Urinary bladder (tissue), 4 donors: Measurements from ENCODE around the gene FOXJ2. TPM values are rescaled to one million over a fixed set of nuclear protein-coding genes. Genes with fewer than 3 reads are reported as not detected.
"Not testable (repeated sequence)": the region's sequence is repeated elsewhere in the genome, so short reads cannot be mapped to it uniquely, and the experiment has no call there.

Experiments used
- DNase-seq: peaks from one replicate; pipeline ENCODE4 v3.0.0-alpha.2; 2015; ENCODE audit errors: extremely low spot score
- H3K27ac ChIP-seq: one replicate; pipeline ENCODE4 v1.5.1; 2013; ENCODE audit warnings: low read depth, mild to moderate bottlenecking, moderate library complexity
- H3K36me3 ChIP-seq: one replicate; pipeline ENCODE4 v1.6.1; 2013; ENCODE audit warnings: mild to moderate bottlenecking, moderate library complexity; ENCODE audit not compliant: insufficient read depth
- H3K4me1 ChIP-seq: one replicate; pipeline ENCODE4 v1.6.1; 2013; ENCODE audit warnings: mild to moderate bottlenecking, moderate library complexity; ENCODE audit not compliant: insufficient read depth
- H3K4me3 ChIP-seq: one replicate; pipeline ENCODE4 v1.5.1; 2013; ENCODE audit warnings: low read depth, low read length
- WGBS: extraction: QIAGEN DNeasy Blood & Tissue Kit; methylation state at CpG from one replicate; pipeline ENCODE4 v1.1.7; 2013; 5-methylcytosine and 5-hydroxymethylcytosine counted together
- polyA plus RNA-seq: library from polyadenylated mRNA; stranded (reverse); fragments of 200-250 nt; gene quantifications from one replicate; pipeline ENCODE4 v1.2.3, GENCODE V29; 2013
- total RNA-seq: library from RNA; depleted of rRNA; stranded (reverse); fragments of >200 nt; gene quantifications from one replicate; pipeline ENCODE4 v1.2.3, GENCODE V29; 2014
- donor health status: healthy with polysubstance abuse.
- donor health status: healthy.

The FOXJ2 gene
- total and polyA plus RNA-seq, 2 donors, result 11.2 to 21.5 TPM

- no peaks in the 10 kb centered on the region for H3K4me1 ChIP-seq
- H3K36me3 ChIP-seq, result no peaks in the 10 kb centered on the region
- 64% methylated on average over 7 of the region's 7 CpGs for WGBS
These were observed 19.7 kb upstream of the FOXJ2 start for GRCh38 chr12:8012651-8013309.

GRCh38 chr12:8014836-8015235 is 17.7 kb upstream of the FOXJ2 start:
- WGBS, result 46% methylated on average over 18 of the region's 18 CpGs
- no peaks in the 10 kb centered on the region for H3K36me3 ChIP-seq
- DNase-seq, result no peak
- H3K27ac ChIP-seq, result no peak overlapping the region
- H3K4me3 ChIP-seq, result no peak overlapping the region
- H3K4me1 ChIP-seq, result no peaks in the 10 kb centered on the region

More at GRCh38 chr12:8012651-8013309, 19.7 kb upstream of the FOXJ2 start:
- H3K4me3 ChIP-seq, result no peak overlapping the region
- no peak overlapping the region for H3K27ac ChIP-seq
- no peak for DNase-seq

GRCh38 chr12:8018213-8018612 is 14.3 kb upstream of the FOXJ2 start:
- WGBS, result 50% methylated on average over 16 of the region's 16 CpGs
- not testable (repeated sequence) for H3K4me1 ChIP-seq, H3K27ac ChIP-seq, DNase-seq, H3K4me3 ChIP-seq, H3K36me3 ChIP-seq

GRCh38 chr12:8018666-8019581 is 13.6 kb upstream of the FOXJ2 start:
- 4% methylated on average over 58 of the region's 58 CpGs for WGBS
- H3K27ac ChIP-seq, result no peak overlapping the region
- no peaks in the 10 kb centered on the region for H3K36me3 ChIP-seq
- peak overlapping the region; percentile 7 for H3K4me3 ChIP-seq
- H3K4me1 ChIP-seq, result no peaks in the 10 kb centered on the region
- DNase-seq, result no peak

- Histone ChIP-seq H3K27ac (peak overlapping the region; percentile 99), H3K36me3 (no peaks in the 10 kb centered on the region), H3K4me1 (no peaks in the 10 kb centered on the region), H3K4me3 (peak overlapping the region; percentile 64)
- peak; percentile 99 for DNase-seq
- under 1% methylated on average over 27 of the region's 27 CpGs for WGBS
These were observed 6.1 kb upstream of the FOXJ2 start for GRCh38 chr12:8026291-8026900.

GRCh38 chr12:8027856-8028255 is 4.7 kb upstream of the FOXJ2 start:
- H3K4me1 ChIP-seq, result no peaks in the 10 kb centered on the region
- H3K4me3 ChIP-seq, result no peak overlapping the region
- H3K27ac ChIP-seq, result no peak overlapping the region
- no peaks in the 10 kb centered on the region for H3K36me3 ChIP-seq
- WGBS, result 75% methylated on average over 5 of the region's 5 CpGs
- no peak for DNase-seq

GRCh38 chr12:8028267-8028666 is 4.2 kb upstream of the FOXJ2 start:
- no peak for DNase-seq
- Histone ChIP-seq H3K36me3 (no peaks in the 10 kb centered on the region), H3K4me3 (no peak overlapping the region), H3K4me1 (no peaks in the 10 kb centered on the region), H3K27ac (no peak overlapping the region)
- WGBS, result 96% methylated on average over 15 of the region's 15 CpGs

GRCh38 chr12:8030189-8030588 is 2.3 kb upstream of the FOXJ2 start:
- Histone ChIP-seq H3K4me1 (no peaks in the 10 kb centered on the region), H3K4me3 (no peak overlapping the region), H3K36me3 (no peaks in the 10 kb centered on the region), H3K27ac (no peak overlapping the region)
- no peak for DNase-seq
- WGBS, result 86% methylated on average over 3 of the region's 3 CpGs

GRCh38 chr12:8031017-8031416 is 1.5 kb upstream of the FOXJ2 start:
- H3K4me3 ChIP-seq, DNase-seq, H3K36me3 ChIP-seq, H3K27ac ChIP-seq, H3K4me1 ChIP-seq: not testable (repeated sequence)
- WGBS, result 94% methylated on average over 23 of the region's 23 CpGs

GRCh38 chr12:8031872-8032241 is 659 bp upstream of the FOXJ2 start:
- Histone ChIP-seq H3K4me1 (no peaks in the 10 kb centered on the region), H3K36me3 (no peaks in the 10 kb centered on the region), H3K4me3 (peak overlapping the region; percentile 78), H3K27ac (peak overlapping the region; percentile 85)
- DNase-seq, result no peak
- 39% methylated on average over 5 of the region's 5 CpGs for WGBS

GRCh38 chr12:8033153-8034044 is 883 bp downstream of the FOXJ2 start:
- Histone ChIP-seq H3K36me3 (no peaks in the 10 kb centered on the region), H3K4me3 (peak overlapping the region; percentile 78), H3K27ac (peak overlapping the region; percentile 92), H3K4me1 (no peaks in the 10 kb centered on the region)
- peak; percentile 17 for DNase-seq
- 3% methylated on average over 17 of the region's 17 CpGs for WGBS

- H3K4me3 ChIP-seq, result no peak overlapping the region
- no peaks in the 10 kb centered on the region for H3K4me1 ChIP-seq
- H3K36me3 ChIP-seq, result no peaks in the 10 kb centered on the region
- no peak overlapping the region for H3K27ac ChIP-seq
- DNase-seq, result no peak
These were observed 2.3 kb downstream of the FOXJ2 start for GRCh38 chr12:8034802-8035201.

GRCh38 chr12:8035440-8036010 is 3.0 kb downstream of the FOXJ2 start:
- DNase-seq, result no peak
- no peaks in the 10 kb centered on the region for H3K36me3 ChIP-seq
- no peaks in the 10 kb centered on the region for H3K4me1 ChIP-seq
- H3K27ac ChIP-seq, result no peak overlapping the region
- 47% methylated on average over 5 of the region's 5 CpGs for WGBS
- no peak overlapping the region for H3K4me3 ChIP-seq
